Ovary (tissue), 3 donors: ENCODE data around the gene ABHD12B.

ENCODE experiments used
- CTCF ChIP-seq, 3 donors: fragments of 450-650 bp in 2 of 3; fragments of 200-600 bp in 1 of 3; IDR thresholded peaks; one replicate each; pipeline versions ENCODE4 v1.5.1 to v1.8.0; 2016 to 2022; ENCODE audit warnings: antibody characterized with exemption in 3 of 3, mild to moderate bottlenecking in 1 of 3
- EP300 ChIP-seq: sonication (generic); formaldehyde crosslinking; IDR thresholded peaks from one replicate; pipeline ENCODE4 v1.6.1; 2017; ENCODE audit warnings: antibody characterized with exemption
- POLR2A ChIP-seq: fragments of 450-650 bp; IDR thresholded peaks from one replicate; pipeline ENCODE4 v1.6.1; 2017; ENCODE audit warnings: antibody characterized with exemption, mild to moderate bottlenecking, moderate library complexity
- donor health status: DM: no; HTN: no; CAD: no.

GRCh38 chr14:50936882-50937281, 65.0 kb downstream of the ABHD12B start:
- TF ChIP-seq POLR2A (no peak), CTCF (IDR thresholded peaks at IDR 0.05) (no peak), EP300 (no peak)
